ENCODE measurements around the gene YY1.

- TF ChIP-seq SP1 (CRISPR knock-in tag; IDR thresholded peaks at IDR 0.05) = no peak
- no peak for TF ChIP-seq EP300 (IDR thresholded peaks at IDR 0.05; ENCODE audit: low read length)
- TF ChIP-seq GABPA (tag; conservative IDR thresholded peaks at IDR 0.05; ENCODE audit: low read depth) = no peak
- no peak for TF ChIP-seq BRD4 (IDR thresholded peaks at IDR 0.05)
- TF ChIP-seq ZNF79 (CRISPR knock-in tag; IDR thresholded peaks at IDR 0.05; ENCODE audit: low read depth) = no peak
- no peak for TF ChIP-seq TCF7L2 (IDR thresholded peaks at IDR 0.05; ENCODE audit: low read depth, low read length)
- TF ChIP-seq ATF2 (CRISPR knock-in tag; IDR thresholded peaks at IDR 0.05) = no peak
- no peak for TF ChIP-seq HNRNPK (IDR thresholded peaks at IDR 0.05; ENCODE audit: low read depth, low read length, poor library complexity, severe bottlenecking)
- TF ChIP-seq ZNF76 (CRISPR knock-in tag; IDR thresholded peaks at IDR 0.05; ENCODE audit: borderline replicate concordance) = no peak
- TF ChIP-seq MYC (IDR thresholded peaks at IDR 0.05; ENCODE audit: low read depth, low read length) = 0 out of 2 replicates have a peak, but pooled peaks have one; percentile 25
- TF ChIP-seq MYC (CRISPR knock-in tag; IDR thresholded peaks at IDR 0.05; ENCODE audit: borderline replicate concordance, low read depth) = no peak
Measured at GRCh38 chr14:100317912-100318808, 79.2 kb downstream of the YY1 start.
